Gastroesophageal sphincter (tissue), 3 donors: ENCODE data around the gene DOCK4.

ENCODE experiments used
- CTCF ChIP-seq, 4 experiments: fragments of 200-600 bp in 2 of 4; fragments of 450-650 bp in 2 of 4; sonication (generic) in 1 of 4; IDR thresholded peaks; one replicate each; pipeline ENCODE4 v1.5.1; 2017 to 2019; ENCODE audit warnings: antibody characterized with exemption in 4 of 4, mild to moderate bottlenecking in 2 of 4, moderate library complexity in 2 of 4
- EP300 ChIP-seq: sonication (generic); formaldehyde crosslinking; IDR thresholded peaks from one replicate; pipeline ENCODE4 v1.6.1; 2017; ENCODE audit warnings: antibody characterized with exemption, mild to moderate bottlenecking
- POLR2A ChIP-seq, 2 donors: fragments of 450-650 bp; IDR thresholded peaks; one replicate each; pipeline ENCODE4 v1.6.1; 2017; ENCODE audit warnings: antibody characterized with exemption in 2 of 2, mild to moderate bottlenecking in 2 of 2, moderate library complexity in 1 of 2

GRCh38 chr7:111749625-111750024 is 456.6 kb downstream of the DOCK4 start:
- TF ChIP-seq CTCF (IDR thresholded peaks at IDR 0.05), result no peak
- no peak for TF ChIP-seq EP300
- TF ChIP-seq POLR2A (IDR thresholded peaks at IDR 0.05), result no peak
